ENCODE measurements around the gene GNAZ.
A peak's percentile ranks its signal among the peaks of the same experiment; 100 is the strongest.
"Not testable (repeated sequence)": the region's sequence is repeated elsewhere in the genome, so short reads cannot be mapped to it uniquely, and the experiment has no call there.

GNAZ gene

DNA sequence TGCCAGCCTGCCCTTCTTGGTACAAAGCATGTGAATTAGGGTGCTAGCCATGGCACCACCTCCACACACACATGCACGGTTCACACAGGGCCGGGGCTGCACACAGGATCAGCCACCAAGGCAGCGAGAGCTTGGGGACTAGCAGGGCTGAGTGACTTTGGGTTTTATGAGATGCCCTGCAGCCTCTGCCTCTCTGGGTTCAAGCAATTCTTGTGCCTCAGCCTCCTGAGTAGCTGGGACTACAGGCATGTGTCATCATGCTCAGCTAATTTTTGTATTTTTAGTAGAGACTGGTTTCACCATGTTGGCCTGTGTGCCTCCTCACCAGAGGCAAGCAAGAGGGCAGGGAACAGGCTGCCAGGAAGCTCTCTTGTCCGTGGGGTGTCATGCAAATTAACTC is 66.7 kb downstream of the GNAZ start:
- DNase-seq (ENCODE audit: low spot score) = not testable (repeated sequence)

DNA sequence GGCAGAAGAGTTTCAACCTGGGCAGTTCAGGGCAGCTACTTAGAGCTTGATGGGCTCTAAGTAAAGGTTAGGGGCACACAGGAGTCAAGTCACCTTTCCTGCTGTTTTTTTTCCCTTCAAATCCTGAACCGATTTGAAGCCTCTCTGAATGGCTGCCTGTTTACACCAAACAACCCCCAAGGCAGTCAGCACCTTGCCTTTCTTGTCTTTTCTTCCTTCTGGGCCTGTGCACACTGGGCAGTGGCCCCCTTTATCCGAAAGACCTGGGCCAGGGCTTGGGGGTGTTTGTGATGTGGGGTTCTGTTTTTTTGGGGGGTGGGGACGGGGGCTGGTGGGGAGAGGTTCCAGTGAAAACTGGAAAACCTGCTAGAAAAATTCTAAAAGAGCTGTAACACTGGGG is 67.1 kb downstream of the GNAZ start:
- no peak for DNase-seq (ENCODE audit: low spot score)

DNA sequence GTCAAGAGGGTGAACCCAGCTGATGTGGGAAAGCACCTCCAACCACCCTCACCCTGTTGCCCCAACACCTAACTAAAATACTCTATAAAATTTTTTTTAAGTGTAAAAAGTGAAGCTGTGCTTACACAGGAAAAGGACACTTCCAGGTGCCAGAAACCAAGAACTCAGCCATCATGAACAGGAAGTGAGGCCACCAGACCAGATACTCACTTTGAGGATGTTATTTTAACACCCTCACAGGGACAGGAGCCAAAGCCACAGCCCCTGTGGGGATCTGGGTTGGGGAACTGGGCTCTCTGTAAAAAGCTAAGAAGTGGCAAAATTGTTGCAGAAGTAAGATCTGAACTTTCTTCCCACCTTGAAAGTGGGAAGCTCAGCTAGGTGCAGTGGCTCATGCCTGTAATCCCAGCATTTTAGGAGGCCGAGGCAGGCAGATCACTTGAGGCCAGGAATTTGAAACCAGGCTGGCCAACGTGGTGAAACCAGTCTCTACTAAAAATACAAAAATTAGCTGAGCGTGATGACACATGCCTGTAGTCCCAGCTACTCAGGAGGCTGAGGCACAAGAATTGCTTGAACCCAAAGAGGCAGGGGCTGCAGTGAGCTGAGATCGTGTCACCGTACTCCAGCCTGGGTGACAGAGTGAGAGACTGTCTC is 67.7 kb downstream of the GNAZ start:
- DNase-seq (ENCODE audit: low spot score) = no peak

DNA sequence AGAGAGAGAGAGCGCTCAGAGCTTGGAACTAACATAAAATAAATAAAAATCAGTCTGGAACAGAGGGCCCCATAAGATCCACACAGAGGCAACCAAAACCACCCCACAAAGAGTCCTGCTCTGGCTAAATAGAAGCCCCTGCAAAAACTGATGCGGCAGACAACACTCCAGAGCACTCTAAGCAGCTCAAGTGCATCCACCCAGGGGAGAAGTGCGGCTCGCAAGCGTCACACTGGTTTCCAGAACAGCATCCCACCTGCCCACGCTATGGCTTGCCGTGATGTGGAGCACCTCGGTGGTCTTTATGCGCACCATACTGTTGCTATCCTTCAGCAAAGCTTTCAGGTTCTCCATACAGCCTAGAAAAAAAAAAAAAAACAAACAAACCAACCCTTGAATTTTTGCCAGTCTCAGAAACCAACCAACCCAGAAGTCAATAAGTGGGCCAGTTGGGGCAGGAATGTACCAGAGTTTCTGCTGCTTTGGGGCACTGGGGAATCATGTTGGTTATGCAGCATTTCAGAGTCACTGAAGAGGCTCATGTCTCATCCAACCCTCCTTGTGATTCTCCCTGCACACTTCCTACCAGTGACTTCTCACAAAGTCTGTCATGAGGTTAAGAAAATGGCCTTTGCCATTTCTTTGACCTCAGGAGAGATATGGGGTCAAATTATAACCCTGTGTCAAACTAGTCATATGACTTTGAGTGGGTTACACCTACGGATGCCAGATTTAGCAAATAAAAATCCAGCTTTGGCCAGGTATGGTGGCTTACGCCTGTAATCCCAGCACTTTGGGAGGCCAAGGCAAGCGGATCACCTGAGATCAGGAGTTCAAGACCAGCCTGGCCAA is 68.5 kb downstream of the GNAZ start:
- no peak for DNase-seq (ENCODE audit: low spot score)

DNA sequence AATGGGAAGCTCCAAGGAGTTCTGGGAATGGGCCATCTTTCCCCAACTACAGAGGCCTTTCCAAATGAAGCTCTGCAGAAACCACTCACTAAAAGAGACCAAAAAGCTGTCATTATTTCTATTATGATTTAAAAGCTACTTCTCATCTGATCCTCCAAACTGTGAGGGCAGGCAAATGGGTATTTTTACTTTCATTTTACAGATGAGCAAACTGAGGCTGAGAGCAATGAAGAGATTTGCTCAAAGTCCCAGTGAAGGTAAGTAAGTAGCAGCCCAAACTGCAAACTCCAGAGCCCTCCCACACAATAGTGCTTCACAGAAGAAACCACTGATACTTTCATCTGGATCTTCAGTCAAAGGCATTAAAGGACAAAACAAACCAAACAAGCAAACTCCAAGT is 70.1 kb downstream of the GNAZ start:
- DNase-seq (ENCODE audit: low spot score) = no peak

DNA sequence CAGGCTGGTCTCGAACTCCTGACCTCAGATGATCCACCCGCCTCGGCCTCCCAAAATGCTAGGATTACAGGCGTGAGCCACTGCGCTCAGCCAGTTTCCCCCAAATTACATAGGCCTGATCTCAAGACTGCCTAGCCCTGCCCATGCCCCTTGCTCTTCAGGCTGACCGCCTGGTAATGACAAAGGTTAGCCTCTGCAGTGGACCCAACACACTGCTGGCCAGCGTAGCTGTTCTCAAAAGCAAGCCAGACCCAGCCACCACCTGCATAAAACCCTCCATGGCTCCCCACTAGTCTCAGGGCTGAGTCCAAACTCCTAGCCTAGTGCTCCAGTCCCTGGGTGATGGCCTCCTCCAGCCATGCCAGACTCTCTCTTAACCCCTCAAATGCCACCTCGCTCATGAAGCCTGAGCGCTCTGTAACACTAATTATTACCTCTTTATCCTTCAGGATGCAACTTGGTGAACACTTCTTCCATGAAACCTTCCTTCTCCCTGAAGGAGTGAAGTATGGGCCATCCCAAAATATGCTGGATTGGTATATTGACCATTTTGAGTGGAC is 72.3 kb downstream of the GNAZ start:
- DNase-seq (ENCODE audit: low spot score) = no peak

DNA sequence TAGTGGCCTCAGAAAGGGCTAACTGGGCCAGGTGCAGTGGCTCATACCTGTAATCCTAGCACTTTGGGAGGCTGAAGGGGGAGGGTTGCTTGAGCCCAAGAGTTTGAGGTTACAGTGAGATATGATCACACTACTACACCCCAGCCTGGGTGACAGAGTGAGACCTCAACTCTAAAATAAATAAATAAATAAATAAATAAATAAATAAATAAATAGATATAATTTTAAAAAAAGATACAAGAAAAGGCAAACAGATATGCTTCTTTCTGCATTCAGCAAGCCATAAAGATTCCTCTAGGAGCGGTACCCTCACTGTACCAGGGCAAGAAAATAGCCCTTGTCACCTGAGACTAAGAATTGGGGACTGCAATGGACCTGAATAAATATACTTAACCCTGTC is 72.8 kb downstream of the GNAZ start:
- no peak for DNase-seq (ENCODE audit: low spot score)

DNA sequence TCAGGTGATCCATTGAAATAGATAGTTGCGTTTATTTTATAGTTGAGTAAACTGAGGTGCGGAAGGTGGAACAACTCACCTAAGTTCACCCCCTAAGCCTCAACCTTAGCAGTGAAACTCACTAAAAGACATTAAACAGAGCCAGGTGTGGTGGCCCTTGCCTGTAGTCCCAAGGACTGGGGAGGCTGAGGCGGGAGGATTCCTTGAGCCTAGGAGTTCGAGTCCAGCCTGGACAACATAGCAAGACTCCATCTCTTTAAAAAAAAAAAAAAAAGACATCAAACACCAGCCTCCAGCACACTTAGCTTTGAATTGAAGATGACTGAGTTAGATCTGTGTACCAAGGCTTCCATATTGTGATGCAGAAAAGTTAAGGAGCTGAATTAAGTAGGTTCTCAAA is 74.1 kb downstream of the GNAZ start:
- DNase-seq (ENCODE audit: low spot score) = no peak

DNA sequence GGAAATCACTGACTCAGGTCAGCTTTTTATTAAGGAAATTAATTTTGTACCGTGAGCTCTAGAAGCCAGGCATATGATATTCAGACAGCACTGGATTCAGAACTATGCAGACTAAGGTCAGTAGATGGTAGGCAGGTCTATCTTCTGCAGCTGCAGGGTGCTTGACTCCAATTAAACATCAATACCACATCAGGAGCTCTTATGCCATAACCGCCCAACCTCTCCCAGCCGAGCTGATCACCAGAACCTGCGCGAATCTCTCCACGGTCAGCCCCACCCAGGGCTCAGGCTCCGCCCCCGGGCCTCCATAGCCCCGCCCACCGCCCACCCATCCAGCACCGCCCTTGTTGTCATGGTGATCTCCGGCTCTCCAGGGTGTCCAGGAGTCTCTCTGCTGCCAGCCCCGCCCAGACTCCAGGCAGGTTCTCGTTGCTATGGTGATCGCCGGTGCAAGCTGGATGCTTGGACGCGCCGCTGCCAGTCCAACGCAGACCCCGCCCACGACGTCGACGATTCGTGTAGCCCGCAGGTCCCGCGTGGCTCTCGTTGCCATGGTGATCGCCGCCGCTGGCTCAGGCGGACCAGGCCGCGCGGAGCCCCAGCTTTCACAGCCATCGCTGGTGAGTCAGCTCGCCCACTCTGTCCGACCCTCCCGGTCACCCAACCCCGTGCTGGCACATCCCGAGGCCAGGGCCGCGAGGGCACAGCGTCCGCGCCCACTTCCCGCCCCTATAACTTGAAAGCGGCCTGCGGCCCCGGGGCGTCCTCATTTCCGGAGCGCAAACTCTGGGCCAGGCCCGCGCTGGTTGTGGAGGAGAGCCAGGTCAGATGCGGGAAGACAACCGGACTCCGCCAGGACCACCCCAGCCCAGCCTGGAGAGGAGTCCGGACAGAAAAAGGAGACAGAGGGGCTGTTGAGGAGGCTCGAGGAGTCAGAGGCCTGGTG is 74.9 kb downstream of the GNAZ start, which contains the start of gene RAB36:
Gene RAB36 (plus strand): TSS at position 546 of the 946 bp plus-strand sequence. CDS start 1,140 bp downstream, outside the sequence.
- DNase-seq (ENCODE audit: low spot score) = peak; percentile 97

DNA sequence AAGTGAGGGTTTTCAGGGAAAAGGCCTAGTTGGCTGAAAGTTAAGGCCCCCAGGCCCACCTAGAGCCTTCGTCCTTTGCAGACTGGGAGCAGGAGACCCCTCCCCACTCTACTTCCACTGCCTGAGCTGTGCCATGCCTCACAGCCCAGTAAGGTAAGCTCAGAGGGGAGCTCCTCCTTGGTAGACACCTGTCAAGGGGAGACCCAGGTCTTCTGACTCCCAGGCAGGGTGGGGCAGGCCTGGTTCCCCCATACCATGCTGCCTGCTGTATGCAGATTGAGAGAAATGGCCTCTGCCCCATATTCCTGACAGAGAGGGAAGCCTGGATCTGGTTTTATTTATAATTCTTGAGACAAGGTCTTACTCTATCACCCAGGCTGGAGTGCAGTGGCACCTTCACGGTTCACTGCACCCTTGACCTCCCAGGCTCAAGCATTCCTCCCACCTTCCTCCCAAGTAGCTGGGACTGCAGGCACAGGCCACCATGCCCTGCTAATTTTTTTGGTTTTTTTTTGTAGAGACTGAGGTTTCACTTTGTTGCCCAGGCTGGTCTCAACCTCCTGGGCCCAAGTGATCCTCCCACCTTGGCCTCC is 75.7 kb downstream of the GNAZ start:
- DNase-seq (ENCODE audit: low spot score) = no peak

DNA sequence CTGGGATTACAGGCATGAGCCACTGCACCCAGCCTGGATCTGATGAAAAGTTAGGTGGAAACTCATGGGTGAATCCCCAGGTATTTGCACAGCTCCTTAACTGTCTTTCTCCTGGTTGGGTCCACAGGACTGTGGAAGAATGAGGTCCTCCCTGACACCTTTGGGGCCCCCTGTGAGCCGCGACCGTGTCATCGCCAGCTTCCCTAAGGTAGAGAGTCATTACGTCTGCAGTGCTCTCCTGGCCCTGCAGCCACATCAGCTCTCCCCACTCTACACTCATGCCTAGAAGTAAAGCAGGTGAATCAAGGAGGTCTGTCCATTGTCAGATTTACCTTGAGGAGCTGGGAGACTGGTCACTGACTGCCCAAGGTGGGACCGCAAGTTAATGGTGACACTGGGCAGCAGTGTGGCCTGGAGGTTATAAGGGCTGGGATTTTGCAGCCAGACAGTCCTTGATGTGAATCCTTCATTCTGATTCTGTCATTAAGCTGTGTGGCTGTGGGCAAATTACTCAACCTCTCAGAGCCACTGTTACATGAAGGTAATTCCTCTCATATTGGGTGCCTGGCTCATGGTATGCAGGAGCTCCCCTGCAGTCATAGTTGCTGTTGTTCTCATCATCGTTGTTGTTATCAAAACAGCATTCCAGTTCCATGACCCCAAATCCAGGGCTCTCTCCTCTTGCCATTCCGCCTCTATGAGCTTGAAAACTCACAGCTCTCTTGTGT is 76.3 kb downstream of the GNAZ start:
- DNase-seq (ENCODE audit: low spot score) = no peak

DNA sequence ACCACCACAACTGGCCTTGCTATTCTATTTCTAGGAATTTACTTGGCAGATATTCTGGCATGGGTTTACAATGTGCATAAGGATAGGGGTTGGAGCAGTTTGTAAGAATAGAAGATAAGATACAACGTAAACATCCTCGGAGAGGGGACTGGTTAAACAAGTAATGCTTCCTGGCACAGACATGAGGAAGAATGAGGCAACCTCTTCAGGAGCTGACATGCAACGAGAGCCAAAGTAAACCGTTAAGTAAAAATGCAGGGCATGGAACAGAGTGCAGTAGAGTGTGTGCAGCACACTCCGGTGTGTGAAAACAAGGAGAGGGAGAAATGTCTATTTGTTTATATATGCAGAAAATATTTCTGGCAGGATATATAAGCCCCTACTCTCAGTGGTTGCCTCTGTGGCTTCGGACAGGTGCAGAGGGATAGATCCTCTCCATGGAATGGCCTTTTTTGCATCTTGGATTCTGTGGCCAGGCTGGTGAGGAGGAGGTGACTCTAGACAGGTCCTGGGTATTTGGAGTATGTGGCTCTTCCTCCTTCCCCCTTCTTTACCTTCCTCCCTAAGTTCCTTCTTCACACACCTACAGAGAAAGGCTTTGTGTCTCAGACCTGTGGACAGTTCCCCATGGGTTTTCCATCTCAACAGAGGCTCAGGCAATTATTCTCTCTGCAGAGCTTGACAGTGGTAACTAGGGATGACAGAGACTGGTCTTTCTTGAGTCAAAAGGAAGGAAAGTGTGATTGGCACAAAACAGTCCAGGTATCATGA is 77.5 kb downstream of the GNAZ start:
- no peak for DNase-seq (ENCODE audit: low spot score)

DNA sequence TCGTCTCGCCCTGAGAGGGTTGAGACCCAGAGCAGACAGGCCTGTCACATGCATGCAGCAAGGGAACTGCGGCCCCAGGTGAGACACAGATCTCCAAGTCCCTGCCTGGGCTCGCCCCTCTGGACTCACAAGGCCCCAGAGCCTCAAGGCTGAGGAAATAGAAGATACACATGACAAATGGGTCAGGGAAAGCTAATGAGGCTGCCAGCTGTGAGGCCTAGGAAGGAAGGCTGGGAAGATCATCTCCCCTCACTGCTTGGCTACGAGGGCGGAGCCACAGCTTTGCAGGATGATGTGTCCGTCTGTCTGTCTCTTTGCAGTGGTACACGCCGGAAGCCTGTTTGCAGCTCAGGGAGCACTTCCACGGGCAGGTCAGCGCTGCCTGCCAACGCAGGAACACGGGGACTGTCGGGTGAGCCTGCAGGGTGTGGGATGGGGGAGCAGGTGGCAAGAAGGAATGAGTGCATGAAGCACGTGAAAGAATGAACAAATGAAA is 79.5 kb downstream of the GNAZ start:
- no peak for DNase-seq (ENCODE audit: low spot score)

DNA sequence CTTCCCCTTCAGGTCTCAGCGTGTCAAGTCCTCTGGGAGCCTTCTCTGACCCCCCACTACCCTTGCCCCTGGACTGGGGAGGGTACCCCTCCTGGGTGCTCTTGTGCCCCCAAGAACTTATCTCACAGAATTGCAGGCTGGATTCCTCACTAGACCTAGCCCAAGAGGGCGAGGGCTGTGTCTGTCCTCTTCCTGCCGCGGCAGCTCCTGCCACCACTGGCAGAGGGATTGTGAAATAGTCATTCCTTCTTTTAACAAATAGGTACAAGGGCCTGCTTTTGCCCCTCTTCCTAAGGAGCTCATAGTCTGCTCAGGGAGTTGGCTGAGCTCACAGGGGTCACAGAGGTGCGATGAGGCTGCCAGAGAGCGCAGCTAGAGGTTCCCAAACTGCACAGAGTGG is 80.4 kb downstream of the GNAZ start:
- DNase-seq (ENCODE audit: low spot score) = no peak

DNA sequence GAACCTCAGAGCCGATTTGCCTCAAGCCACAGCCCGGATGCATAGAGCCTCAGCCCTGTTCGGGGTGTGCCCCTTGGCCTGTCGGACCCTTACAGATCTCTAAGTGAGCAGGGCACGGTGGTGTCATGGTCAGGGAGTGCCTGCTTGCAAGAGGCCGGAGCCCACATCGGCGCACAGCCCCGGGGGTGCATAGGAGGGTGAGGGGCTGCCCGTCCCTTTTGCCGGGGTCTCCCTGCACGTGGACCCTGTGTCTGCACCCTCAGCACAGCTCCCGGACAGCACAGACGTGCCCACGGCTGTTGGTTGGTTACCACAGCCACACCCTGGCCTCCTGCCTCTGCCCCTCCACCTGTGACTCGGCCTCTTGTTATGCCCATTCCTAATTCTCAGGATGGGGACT is 81.5 kb downstream of the GNAZ start:
- no peak for DNase-seq (ENCODE audit: low spot score)

DNA sequence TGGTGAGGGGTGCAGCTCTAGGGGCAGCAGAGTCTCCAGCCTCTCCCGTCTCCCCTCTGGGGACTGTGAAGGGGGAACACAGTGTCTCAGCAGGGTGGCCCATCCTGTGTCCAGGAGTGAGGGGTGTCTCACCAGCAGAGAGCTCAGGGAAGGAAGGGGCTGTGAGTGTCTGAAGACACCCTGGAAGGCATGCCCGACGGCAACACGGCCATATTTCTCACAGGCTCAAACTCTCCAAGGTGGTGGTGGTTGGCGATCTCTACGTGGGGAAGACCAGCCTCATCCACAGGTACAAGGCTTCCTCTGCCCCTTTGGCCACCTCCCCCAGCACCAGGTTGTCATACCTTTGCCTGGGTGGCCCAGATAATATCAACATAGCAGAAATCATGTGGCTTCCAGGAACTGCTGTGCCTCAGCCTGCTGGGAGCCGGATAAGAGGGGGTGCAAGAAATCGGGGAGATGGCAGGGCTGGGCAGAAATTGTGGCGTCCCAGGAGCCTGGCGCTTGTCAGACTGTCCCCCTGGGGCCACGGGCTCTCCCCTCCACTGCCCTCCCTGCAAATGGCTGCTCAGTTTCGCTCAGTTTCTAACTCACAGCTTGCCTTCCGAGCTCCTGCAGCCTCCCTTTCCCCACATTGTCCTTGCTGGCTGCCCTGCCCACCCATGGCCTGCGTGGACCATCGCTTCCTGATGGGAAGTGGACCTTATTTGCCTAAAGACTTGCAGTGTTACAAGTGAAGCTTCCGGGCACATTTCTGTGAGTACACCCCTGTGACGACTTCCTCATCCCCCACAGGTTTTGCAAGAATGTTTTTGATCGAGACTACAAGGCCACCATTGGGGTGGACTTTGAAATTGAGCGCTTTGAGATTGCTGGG is 82.2 kb downstream of the GNAZ start:
- no peak for DNase-seq (ENCODE audit: low spot score)

DNA sequence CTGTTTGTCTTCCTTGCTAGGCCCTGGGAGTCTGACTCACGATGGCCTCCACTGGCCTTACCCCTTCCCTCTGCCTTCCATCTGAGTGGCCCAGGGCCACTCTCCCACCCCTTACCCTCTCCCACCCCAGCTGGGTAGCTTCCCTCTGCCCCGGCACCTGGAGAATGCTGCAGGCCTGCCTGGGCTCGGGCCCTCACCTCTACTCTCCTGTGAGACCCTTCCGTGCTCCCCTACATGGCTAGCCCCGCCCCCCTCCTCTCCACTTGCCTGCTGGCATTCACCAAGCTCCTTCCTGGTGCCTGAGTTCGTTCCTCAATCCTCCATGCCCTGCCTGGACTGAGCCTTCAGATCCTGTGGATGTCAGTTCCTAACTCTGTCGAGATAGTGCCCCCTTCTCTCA is 83.7 kb downstream of the GNAZ start:
- no peak for DNase-seq (ENCODE audit: low spot score)

DNA sequence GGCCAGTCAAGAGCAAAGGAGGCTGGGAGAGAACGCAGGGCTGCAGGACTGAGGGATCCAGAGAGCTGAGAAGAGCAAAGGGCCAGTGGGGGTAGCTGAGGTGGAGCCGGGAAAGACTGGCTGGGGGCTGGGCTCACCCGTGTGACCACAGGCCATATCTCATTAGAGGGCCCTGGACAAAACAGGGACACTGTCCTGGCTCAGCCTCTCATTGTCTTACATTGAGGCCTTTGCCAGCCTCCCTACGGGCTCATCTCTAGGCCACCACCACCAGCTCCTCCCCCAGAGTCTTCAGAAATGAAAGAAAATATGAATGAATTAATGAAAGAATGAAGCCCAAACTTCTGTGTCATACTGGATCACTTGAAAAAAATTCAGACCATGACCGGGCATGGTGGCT is 84.1 kb downstream of the GNAZ start:
- no peak for DNase-seq (ENCODE audit: low spot score)

DNA sequence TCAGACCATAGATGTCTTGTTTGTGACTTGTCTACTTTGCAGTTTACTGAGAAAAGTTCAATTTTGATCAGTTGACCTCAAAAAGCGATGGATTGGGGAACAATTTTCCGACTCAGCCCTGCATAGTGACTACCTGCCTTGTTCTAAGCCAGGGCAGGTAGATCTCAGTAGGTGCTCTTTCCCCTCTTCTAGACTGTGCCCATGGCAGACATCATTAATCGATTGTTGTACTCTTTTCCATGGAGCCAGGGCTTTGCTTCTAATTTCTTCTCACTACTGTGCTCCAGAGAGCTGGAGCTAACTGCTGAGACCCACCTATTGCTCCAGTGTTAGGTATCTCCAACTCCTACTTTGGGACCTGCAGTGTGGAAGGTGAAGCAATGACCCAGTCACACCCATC is 84.8 kb downstream of the GNAZ start:
- DNase-seq (ENCODE audit: low spot score) = no peak
